Uterus (tissue), 2 donors: Measurements from ENCODE around the gene CCT8.

Experiments
- POLR2A ChIP-seq, 2 donors: fragments of 450-650 bp; IDR thresholded peaks; one replicate each; pipeline ENCODE4 v1.6.1; 2016; ENCODE audit warnings: antibody characterized with exemption in 2 of 2, mild to moderate bottlenecking in 1 of 2, moderate library complexity in 1 of 2
- TF ChIP-seq, protein P1 (sequence below), 4 experiments: fragments of 200-600 bp in 2 of 4; fragments of 450-650 bp in 2 of 4; sonication (generic) in 2 of 4; IDR thresholded peaks; one replicate each; pipeline ENCODE4 v1.5.1; 2016 to 2019; ENCODE audit warnings: antibody characterized with exemption in 4 of 4, mild to moderate bottlenecking in 2 of 4, moderate library complexity in 1 of 4

DNA sequence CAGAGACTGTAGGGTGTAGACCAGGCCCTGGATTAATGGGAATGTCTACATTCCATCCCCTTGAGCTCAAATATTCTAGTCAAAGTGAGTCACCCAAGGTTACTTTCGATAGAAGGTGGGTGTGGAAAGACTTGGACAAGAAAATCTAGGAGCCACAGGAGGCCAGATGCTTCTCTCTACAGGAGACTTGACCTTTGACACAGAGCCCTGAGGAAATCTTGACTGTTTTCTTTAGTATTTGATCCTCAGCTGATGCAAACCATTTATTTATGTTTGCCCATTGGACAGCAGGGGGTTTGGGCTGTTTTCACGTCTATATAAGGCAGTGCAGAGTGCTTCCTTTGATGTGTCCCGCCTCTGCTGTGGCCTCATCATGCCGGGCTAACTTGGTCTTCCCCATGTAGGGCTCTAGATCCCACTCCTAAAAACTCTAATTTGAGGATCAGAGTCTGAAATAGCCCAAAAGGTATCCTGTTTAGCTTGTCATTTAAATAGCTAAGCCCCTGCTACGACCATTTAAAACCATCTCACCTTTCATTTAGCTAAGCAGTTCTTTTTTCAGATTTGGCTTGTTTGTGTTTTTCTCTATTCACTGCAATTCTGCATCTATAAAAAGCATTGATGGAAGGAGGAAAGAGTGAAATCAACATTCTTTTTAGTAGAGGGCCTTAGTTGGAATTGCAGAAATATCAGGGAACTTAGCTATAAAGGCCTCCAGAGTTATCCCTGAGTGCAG is 41.5 kb upstream of the CCT8 start:
- TF ChIP-seq, protein P1, sequence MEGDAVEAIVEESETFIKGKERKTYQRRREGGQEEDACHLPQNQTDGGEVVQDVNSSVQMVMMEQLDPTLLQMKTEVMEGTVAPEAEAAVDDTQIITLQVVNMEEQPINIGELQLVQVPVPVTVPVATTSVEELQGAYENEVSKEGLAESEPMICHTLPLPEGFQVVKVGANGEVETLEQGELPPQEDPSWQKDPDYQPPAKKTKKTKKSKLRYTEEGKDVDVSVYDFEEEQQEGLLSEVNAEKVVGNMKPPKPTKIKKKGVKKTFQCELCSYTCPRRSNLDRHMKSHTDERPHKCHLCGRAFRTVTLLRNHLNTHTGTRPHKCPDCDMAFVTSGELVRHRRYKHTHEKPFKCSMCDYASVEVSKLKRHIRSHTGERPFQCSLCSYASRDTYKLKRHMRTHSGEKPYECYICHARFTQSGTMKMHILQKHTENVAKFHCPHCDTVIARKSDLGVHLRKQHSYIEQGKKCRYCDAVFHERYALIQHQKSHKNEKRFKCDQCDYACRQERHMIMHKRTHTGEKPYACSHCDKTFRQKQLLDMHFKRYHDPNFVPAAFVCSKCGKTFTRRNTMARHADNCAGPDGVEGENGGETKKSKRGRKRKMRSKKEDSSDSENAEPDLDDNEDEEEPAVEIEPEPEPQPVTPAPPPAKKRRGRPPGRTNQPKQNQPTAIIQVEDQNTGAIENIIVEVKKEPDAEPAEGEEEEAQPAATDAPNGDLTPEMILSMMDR (IDR thresholded peaks at IDR 0.05): no peak
- no peak for TF ChIP-seq POLR2A (IDR thresholded peaks at IDR 0.05)
